Neural cell (in vitro differentiated cells): ENCODE measurements around the gene TRIM56. TPM values are rescaled to one million over a fixed set of nuclear protein-coding genes. Genes with fewer than 3 reads are reported as not detected.

Experiments
- H2AFZ ChIP-seq: fragments of 200-600, 300-800 bp; sonication (generic), shearing (Covaris generic); 2 replicates; pipeline ENCODE4 v1.6.0; 2014; ENCODE audit warnings: low read depth, mild to moderate bottlenecking, antibody characterized with exemption, low read length, moderate library complexity
- H3F3A ChIP-seq: fragments of 200-600 bp; shearing (Covaris generic); 2 replicates; pipeline ENCODE4 v1.6.1; 2016; ENCODE audit warnings: mild to moderate bottlenecking, moderate library complexity, mixed read lengths, antibody characterized with exemption, low read length; ENCODE audit not compliant: insufficient read depth, poor library complexity, severe bottlenecking
- H3K27ac ChIP-seq: fragments of 200-600, 300-800 bp; sonication (generic), shearing (Covaris generic); 2 replicates; pipeline ENCODE4 v1.5.1; 2014; ENCODE audit warnings: mild to moderate bottlenecking, low read length, moderate library complexity
- H3K27me3 ChIP-seq: fragments of 300-800, 200-600 bp; sonication (generic), shearing (Covaris generic); 2 replicates; pipeline ENCODE4 v1.6.0; 2014; ENCODE audit warnings: mild to moderate bottlenecking, low read depth, low read length, moderate library complexity; ENCODE audit not compliant: insufficient read depth
- H3K36me3 ChIP-seq: fragments of 300-800, 200-600 bp; sonication (generic), shearing (Covaris generic); 2 replicates; pipeline ENCODE4 v1.5.1; 2014; ENCODE audit warnings: mild to moderate bottlenecking, antibody characterized with exemption, low read length, moderate library complexity; ENCODE audit not compliant: insufficient read depth
- H3K4me2 ChIP-seq: fragments of 300-800, 200-600 bp; sonication (generic), shearing (Covaris generic); 2 replicates; pipeline ENCODE4 v1.6.0; 2014; ENCODE audit warnings: mild to moderate bottlenecking, low read length
- H3K4me3 ChIP-seq: fragments of 300-800, 200-600 bp; sonication (generic), shearing (Covaris generic); 2 replicates; pipeline ENCODE4 v1.5.1; 2014; ENCODE audit warnings: mild to moderate bottlenecking, low read length, moderate library complexity
- H3K79me2 ChIP-seq: fragments of 200-600 bp; shearing (Covaris generic); replicated peaks from 2 replicates; pipeline ENCODE4 v1.6.0; 2014; ENCODE audit warnings: mild to moderate bottlenecking, low read length, moderate library complexity; ENCODE audit not compliant: insufficient read depth
- H3K9ac ChIP-seq: fragments of 300-800, 200-600 bp; sonication (generic), shearing (Covaris generic); 2 replicates; pipeline ENCODE4 v1.6.1; 2016; ENCODE audit warnings: mild to moderate bottlenecking, low read length, mixed read lengths
- H3K9me2 ChIP-seq: fragments of 200-600 bp; shearing (Covaris generic); 2 replicates; pipeline ENCODE4 v1.6.1; 2016; ENCODE audit warnings: mild to moderate bottlenecking, low read length, mixed read lengths; ENCODE audit not compliant: insufficient read depth
- H3K9me3 ChIP-seq: fragments of 200-600, 300-800 bp; sonication (generic), shearing (Covaris generic); 2 replicates; pipeline ENCODE4 v1.6.1; 2016; ENCODE audit warnings: mild to moderate bottlenecking, mixed run types, low read length, moderate library complexity, mixed read lengths
- H4K20me1 ChIP-seq: fragments of 200-600 bp; shearing (Covaris generic); 2 replicates; pipeline ENCODE4 v1.6.1; 2016; ENCODE audit warnings: mild to moderate bottlenecking, mixed run types; ENCODE audit not compliant: insufficient read depth
- POLR2AphosphoS5 ChIP-seq: IDR thresholded peaks from 2 replicates; pipeline ENCODE4 v1.6.1; 2012
- polyA plus RNA-seq: library from polyadenylated mRNA; depleted of rRNA; stranded (reverse); fragments of >200 nt; gene quantifications from 2 replicates; pipeline ENCODE4 v1.2.3, GENCODE V29; 2014

Gene TRIM56
- polyA plus RNA-seq, 1 donor from 2014 or later, result 0.01 TPM

DNA sequence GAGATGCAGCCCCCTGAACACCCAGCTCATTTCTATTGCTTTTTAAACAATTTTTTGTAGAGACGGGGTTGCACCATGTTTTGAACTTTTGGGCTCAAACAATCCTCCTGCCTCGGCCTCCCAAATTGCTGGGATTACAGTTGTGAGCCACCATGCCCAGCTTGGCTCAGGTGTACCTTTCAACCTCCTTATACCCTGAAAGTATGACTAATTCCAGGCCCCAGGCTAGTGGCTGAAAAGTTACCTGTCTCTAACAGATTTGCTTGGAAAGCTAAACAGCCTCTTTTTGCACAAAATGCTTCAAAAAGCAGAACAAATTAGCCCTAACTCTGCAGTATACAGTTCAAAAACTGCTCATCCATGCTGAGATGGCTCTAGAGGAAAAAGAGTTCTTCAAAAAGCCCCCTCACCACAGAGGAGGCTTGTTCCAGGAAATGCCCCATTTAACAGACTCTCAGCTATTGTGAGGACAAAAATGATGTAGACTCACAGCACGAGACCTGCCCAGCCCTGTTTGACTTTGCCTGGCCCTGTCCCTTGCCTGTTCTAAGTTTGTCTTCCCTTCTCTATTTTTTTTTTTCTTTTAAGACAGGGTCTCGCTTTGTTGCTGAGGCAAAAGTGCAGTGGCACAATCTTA, 55.6 kb downstream of the TRIM56 start:
- H3K27ac ChIP-seq, result no peak overlapping the region
- H3K27me3 ChIP-seq, result no peaks in the 10 kb centered on the region
- no peaks in the 10 kb centered on the region for H3K9me2 ChIP-seq
- no peaks in the 10 kb centered on the region for H3K9me3 ChIP-seq
- no peaks in the 10 kb centered on the region for H3K36me3 ChIP-seq
- no peak overlapping the region for H3K9ac ChIP-seq
- H3K4me2 ChIP-seq, result no peak overlapping the region
- no peak overlapping the region for H3K4me3 ChIP-seq
- no peaks in the 10 kb centered on the region for H4K20me1 ChIP-seq
- TF ChIP-seq POLR2AphosphoS5, result no peak
- H3K79me2 ChIP-seq, result no peaks in the 10 kb centered on the region
- H2AFZ ChIP-seq, result no peak overlapping the region
- no peaks in the 10 kb centered on the region for H3F3A ChIP-seq

Other genes with a start within 250 kb of the TRIM56 start
- 21.2 and 29.0 TPM in 2 replicates for gene SLC12A9, start 232.8 kb upstream of the TRIM56 start, polyA plus RNA-seq
- 1.4 and 2.1 TPM in 2 replicates for gene TRIP6, start 218.1 kb upstream of the TRIM56 start, polyA plus RNA-seq
- gene SRRT, start 210.4 kb upstream of the TRIM56 start, polyA plus RNA-seq, result 59.9 and 65.2 TPM in 2 replicates
- gene UFSP1, start 195.8 kb upstream of the TRIM56 start, polyA plus RNA-seq, result 2.4 and 5.0 TPM in 2 replicates
- 12.2 and 14.3 TPM in 2 replicates for gene ACHE, start 189.6 kb upstream of the TRIM56 start, polyA plus RNA-seq
- not detected in 2 replicates for gene MUC3A, start 135.9 kb upstream of the TRIM56 start, polyA plus RNA-seq
- gene MUC12, start 115.9 kb upstream of the TRIM56 start, polyA plus RNA-seq, result not detected in 2 replicates
- gene MUC17, start 65.4 kb upstream of the TRIM56 start, polyA plus RNA-seq, result not detected in 2 replicates
- 0.12 TPM in 1 of 2 replicates, not detected in the other for gene SERPINE1, start 41.6 kb downstream of the TRIM56 start, polyA plus RNA-seq
- gene AP1S1, start 69.0 kb downstream of the TRIM56 start, polyA plus RNA-seq, result 344 and 389 TPM in 2 replicates
- 36.8 and 39.3 TPM in 2 replicates for gene VGF, start 80.1 kb downstream of the TRIM56 start, polyA plus RNA-seq
- 4.0 and 4.5 TPM in 2 replicates for gene NAT16, start 94.8 kb downstream of the TRIM56 start, polyA plus RNA-seq
- gene MOGAT3, start 115.6 kb downstream of the TRIM56 start, polyA plus RNA-seq, result not detected in 2 replicates
- 17.9 and 19.2 TPM in 2 replicates for gene PLOD3, start 132.1 kb downstream of the TRIM56 start, polyA plus RNA-seq
- 160 and 176 TPM in 2 replicates for gene ZNHIT1, start 132.7 kb downstream of the TRIM56 start, polyA plus RNA-seq
- 8.9 and 10.9 TPM in 2 replicates for gene CLDN15, start 152.3 kb downstream of the TRIM56 start, polyA plus RNA-seq
- 322 and 339 TPM in 2 replicates for gene FIS1, start 159.6 kb downstream of the TRIM56 start, polyA plus RNA-seq
- 50.9 TPM in 2 replicates for gene IFT22, start 236.3 kb downstream of the TRIM56 start, polyA plus RNA-seq